Measurements from ENCODE around the gene CORO1A.

DNA sequence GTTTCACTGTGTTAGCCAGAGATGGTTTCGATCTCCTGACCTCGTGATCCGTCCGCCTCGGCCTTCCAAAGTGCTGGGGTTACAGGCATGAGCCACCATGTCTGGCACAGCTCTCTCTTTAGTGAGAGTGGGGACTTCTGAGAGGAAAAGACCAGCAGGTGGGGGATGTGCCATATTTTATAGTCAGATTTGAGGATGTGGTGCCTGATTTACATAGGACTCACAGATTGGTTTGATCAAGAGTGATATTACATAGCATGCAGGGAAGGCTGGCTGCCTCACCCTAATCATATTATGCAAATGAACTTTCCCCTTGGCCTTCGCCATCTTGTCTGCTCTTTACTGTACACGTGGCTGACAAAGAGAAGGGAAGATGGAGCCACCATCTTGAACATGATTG, 32.3 kb upstream of the CORO1A start:
- TF ChIP-seq, protein P1, sequence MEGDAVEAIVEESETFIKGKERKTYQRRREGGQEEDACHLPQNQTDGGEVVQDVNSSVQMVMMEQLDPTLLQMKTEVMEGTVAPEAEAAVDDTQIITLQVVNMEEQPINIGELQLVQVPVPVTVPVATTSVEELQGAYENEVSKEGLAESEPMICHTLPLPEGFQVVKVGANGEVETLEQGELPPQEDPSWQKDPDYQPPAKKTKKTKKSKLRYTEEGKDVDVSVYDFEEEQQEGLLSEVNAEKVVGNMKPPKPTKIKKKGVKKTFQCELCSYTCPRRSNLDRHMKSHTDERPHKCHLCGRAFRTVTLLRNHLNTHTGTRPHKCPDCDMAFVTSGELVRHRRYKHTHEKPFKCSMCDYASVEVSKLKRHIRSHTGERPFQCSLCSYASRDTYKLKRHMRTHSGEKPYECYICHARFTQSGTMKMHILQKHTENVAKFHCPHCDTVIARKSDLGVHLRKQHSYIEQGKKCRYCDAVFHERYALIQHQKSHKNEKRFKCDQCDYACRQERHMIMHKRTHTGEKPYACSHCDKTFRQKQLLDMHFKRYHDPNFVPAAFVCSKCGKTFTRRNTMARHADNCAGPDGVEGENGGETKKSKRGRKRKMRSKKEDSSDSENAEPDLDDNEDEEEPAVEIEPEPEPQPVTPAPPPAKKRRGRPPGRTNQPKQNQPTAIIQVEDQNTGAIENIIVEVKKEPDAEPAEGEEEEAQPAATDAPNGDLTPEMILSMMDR (IDR thresholded peaks at IDR 0.05) = no peak
- no peak for TF ChIP-seq EZH2 (IDR thresholded peaks at IDR 0.05)
